Left lung (tissue), 10 donors: ENCODE results near the gene COG3. TPM values are rescaled to one million over a fixed set of nuclear protein-coding genes. Genes with fewer than 3 reads are reported as not detected.

Experiments
- ATAC-seq: fragments of 200-7000 bp; cut with Tn5 transposase; one replicate; pipeline ENCODE4 v1.9.1; 2020; ENCODE audit warnings: moderate library complexity
- DNase-seq, 4 donors: peaks; one replicate each; pipeline ENCODE4 v3.0.0-alpha.2; 2013 to 2020
- H3K27ac ChIP-seq, 2 donors: fragments of 200-600 bp; sonication (generic) in 1 of 2; one replicate each; pipeline versions ENCODE4 v1.5.0 to v1.8.0; 2020 to 2021
- H3K27me3 ChIP-seq, 2 donors: fragments of 200-600 bp; sonication (generic) in 1 of 2; one replicate each; pipeline versions ENCODE4 v1.5.0 to v1.8.0; 2020 to 2021
- H3K36me3 ChIP-seq, 2 donors: fragments of 200-600 bp; sonication (generic) in 1 of 2; one replicate each; pipeline versions ENCODE4 v1.5.0 to v1.8.0; 2020 to 2021
- H3K4me1 ChIP-seq, 2 donors: fragments of 200-600 bp; one replicate each; pipeline ENCODE4 v1.8.0; 2021
- H3K4me3 ChIP-seq, 2 donors: fragments of 200-600 bp; sonication (generic) in 1 of 2; one replicate each; pipeline versions ENCODE4 v1.5.0 to v1.8.0; 2020 to 2021; ENCODE audit warnings: mild to moderate bottlenecking in 1 of 2
- H3K9me3 ChIP-seq, 2 donors: fragments of 200-600 bp; sonication (generic) in 1 of 2; one replicate each; pipeline versions ENCODE4 v1.5.0 to v1.8.0; 2020 to 2021
- CTCF ChIP-seq, 2 donors: fragments of 200-600 bp; sonication (generic) in 1 of 2; IDR thresholded peaks; one replicate each; pipeline versions ENCODE4 v1.5.0 to v1.8.0; 2021; ENCODE audit warnings: antibody characterized with exemption in 2 of 2
- intact Hi-C, 2 donors: fragments of 100-400 bp; cut with DNase I; formaldehyde crosslinking; loops; one replicate each; pipeline versions ENCODE4 v1.11.2 to v1.14.2; 2022
- polyA plus RNA-seq, 6 donors: library from polyadenylated mRNA; unstranded; fragments of 120-200 nt; gene quantifications; one replicate each; pipeline ENCODE4 v1.2.1, GENCODE V29; 2013; ENCODE audit not compliant: insufficient read length in 6 of 6
- total RNA-seq, 2 donors: library from RNA; stranded (reverse); fragmentation: NEBNext Ultra II Directional; extraction: Animal tissue kit (Norgen Biotek cat#: 25700); gene quantifications; one replicate each; pipeline ENCODE4 v1.2.1, GENCODE V29; 2021
- donor health status: DM: no; HTN: yes; CAD: no.
- donor health status: DM: no; HTN: no; CAD: no.

The COG3 gene
- total and polyA plus RNA-seq, 8 donors, result 20.6 to 37.8 (median 34.9) TPM

- intact Hi-C loops, result no loop called here
- Histone ChIP-seq H3K27ac (no peak overlapping the region), H3K4me1 (peaks cover 0 to 18% of the 10 kb centered on the region in 2 donors), H3K36me3 (peaks cover 0 to 22% of the 10 kb centered on the region in 2 donors), H3K27me3 (no peaks in the 10 kb centered on the region), H3K9me3 (no peaks in the 10 kb centered on the region), H3K4me3 (no peak overlapping the region)
- DNase-seq (no peak), ATAC-seq (no peak)
- no peak for TF ChIP-seq CTCF (IDR thresholded peaks at IDR 0.05)
These were observed 8.9 kb downstream of the COG3 start for GRCh38 chr13:45473627-45474026.

- DNase-seq, result no peak
- H3K27ac ChIP-seq, result no peak overlapping the region
- peaks cover 0 to 8% of the 10 kb centered on the region in 2 donors for H3K4me1 ChIP-seq
- H3K36me3 ChIP-seq, result peaks cover 0 to 31% of the 10 kb centered on the region in 2 donors
- TF ChIP-seq CTCF (IDR thresholded peaks at IDR 0.05), result no peak
- intact Hi-C loops, result no loop called here
- H3K4me3 ChIP-seq, result no peak overlapping the region
- H3K27me3 ChIP-seq, result no peaks in the 10 kb centered on the region
- no peak for ATAC-seq
- H3K9me3 ChIP-seq, result no peaks in the 10 kb centered on the region
These were observed 10.1 kb downstream of the COG3 start for GRCh38 chr13:45474584-45475454.

GRCh38 chr13:45479661-45480060, 14.9 kb downstream of the COG3 start:
- H3K9me3 ChIP-seq, result no peaks in the 10 kb centered on the region
- no peak overlapping the region for H3K27ac ChIP-seq
- no peaks in the 10 kb centered on the region for H3K4me1 ChIP-seq
- H3K27me3 ChIP-seq, result no peaks in the 10 kb centered on the region
- H3K4me3 ChIP-seq, result no peak overlapping the region
- no peak for ATAC-seq
- intact Hi-C loops, result no loop called here
- peaks cover 0 to 65% of the 10 kb centered on the region in 2 donors for H3K36me3 ChIP-seq
- no peak for DNase-seq
- no peak for TF ChIP-seq CTCF (IDR thresholded peaks at IDR 0.05)

GRCh38 chr13:45481688-45482087, 16.9 kb downstream of the COG3 start:
- intact Hi-C loops, result no loop called here
- no peaks in the 10 kb centered on the region for H3K27me3 ChIP-seq
- no peak for ATAC-seq
- no peaks in the 10 kb centered on the region for H3K4me1 ChIP-seq
- no peak overlapping the region for H3K4me3 ChIP-seq
- peaks cover 0 to 67% of the 10 kb centered on the region in 2 donors for H3K36me3 ChIP-seq
- no peak for TF ChIP-seq CTCF (IDR thresholded peaks at IDR 0.05)
- H3K9me3 ChIP-seq, result no peaks in the 10 kb centered on the region
- H3K27ac ChIP-seq, result no peak overlapping the region
- DNase-seq, result no peak

- no peaks in the 10 kb centered on the region for H3K27me3 ChIP-seq
- DNase-seq (no peak), ATAC-seq (no peak)
- H3K4me3 ChIP-seq, result no peak overlapping the region
- H3K36me3 ChIP-seq, result peaks cover 0 to 67% of the 10 kb centered on the region in 2 donors
- no peaks in the 10 kb centered on the region for H3K9me3 ChIP-seq
- intact Hi-C loops, result no loop called here
- H3K27ac ChIP-seq, result no peak overlapping the region
- TF ChIP-seq CTCF (IDR thresholded peaks at IDR 0.05), result no peak
- H3K4me1 ChIP-seq, result no peaks in the 10 kb centered on the region
These were observed 17.9 kb downstream of the COG3 start for GRCh38 chr13:45482571-45483173.
